BE2C (cell line): Measurements from ENCODE around the gene KIRREL3.

Source experiments
- DNase-seq: peaks from one replicate; pipeline ENCODE4 v3.0.0-alpha.2; 2020
- H3K27me3 ChIP-seq: fragments of 250-450 bp; sonication (Bioruptor Pico); 2 replicates; pipeline ENCODE4 v1.5.1; 2020; ENCODE audit warnings: mild to moderate bottlenecking
- H3K36me3 ChIP-seq: fragments of 250-450 bp; sonication (Bioruptor Pico); 2 replicates; pipeline ENCODE4 v1.5.1; 2020; ENCODE audit warnings: mild to moderate bottlenecking
- H3K4me1 ChIP-seq: fragments of 250-450 bp; sonication (Bioruptor Pico); 2 replicates; pipeline ENCODE4 v1.5.1; 2020
- H3K4me3 ChIP-seq: 2 replicates; pipeline ENCODE4 v1.5.1; 2011; ENCODE audit warnings: low read depth, low read length
- H3K9me3 ChIP-seq: fragments of 250-450 bp; sonication (Bioruptor Pico); 2 replicates; pipeline ENCODE4 v1.5.1; 2020
- TF ChIP-seq, protein P1 (sequence below): IDR thresholded peaks from 2 replicates; pipeline ENCODE4 v1.5.1; 2012; ENCODE audit warnings: mild to moderate bottlenecking, low read depth, low read length

The KIRREL3 gene

DNA sequence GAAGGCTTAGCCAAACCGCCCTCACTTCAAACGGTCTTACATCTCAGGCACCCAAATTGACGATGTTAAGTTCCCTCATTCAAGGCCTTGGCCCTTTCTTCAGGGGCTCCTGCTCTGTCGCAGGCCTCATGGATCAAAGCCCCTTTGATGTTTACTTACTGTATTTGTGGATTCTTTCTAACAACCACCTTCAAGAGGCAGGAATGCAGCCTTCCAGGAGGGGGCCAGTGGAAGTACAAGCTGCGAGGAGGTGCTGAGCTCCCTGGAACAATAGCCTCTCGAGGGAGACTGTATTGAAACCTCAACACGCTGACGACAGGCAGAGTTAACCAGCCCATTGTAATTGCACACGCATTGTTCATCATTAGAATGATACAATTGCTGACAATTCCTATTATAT is 436.0 kb downstream of the KIRREL3 start:
- no peaks in the 10 kb centered on the region for H3K27me3 ChIP-seq
- no peaks in the 10 kb centered on the region for H3K9me3 ChIP-seq
- no peak for DNase-seq
- H3K36me3 ChIP-seq = no peaks in the 10 kb centered on the region
- H3K4me1 ChIP-seq = 0 out of 2 replicates have a peak, but pooled peaks cover 3% of the 10 kb centered on the region
- no peak overlapping the region for H3K4me3 ChIP-seq
- TF ChIP-seq, protein P1, sequence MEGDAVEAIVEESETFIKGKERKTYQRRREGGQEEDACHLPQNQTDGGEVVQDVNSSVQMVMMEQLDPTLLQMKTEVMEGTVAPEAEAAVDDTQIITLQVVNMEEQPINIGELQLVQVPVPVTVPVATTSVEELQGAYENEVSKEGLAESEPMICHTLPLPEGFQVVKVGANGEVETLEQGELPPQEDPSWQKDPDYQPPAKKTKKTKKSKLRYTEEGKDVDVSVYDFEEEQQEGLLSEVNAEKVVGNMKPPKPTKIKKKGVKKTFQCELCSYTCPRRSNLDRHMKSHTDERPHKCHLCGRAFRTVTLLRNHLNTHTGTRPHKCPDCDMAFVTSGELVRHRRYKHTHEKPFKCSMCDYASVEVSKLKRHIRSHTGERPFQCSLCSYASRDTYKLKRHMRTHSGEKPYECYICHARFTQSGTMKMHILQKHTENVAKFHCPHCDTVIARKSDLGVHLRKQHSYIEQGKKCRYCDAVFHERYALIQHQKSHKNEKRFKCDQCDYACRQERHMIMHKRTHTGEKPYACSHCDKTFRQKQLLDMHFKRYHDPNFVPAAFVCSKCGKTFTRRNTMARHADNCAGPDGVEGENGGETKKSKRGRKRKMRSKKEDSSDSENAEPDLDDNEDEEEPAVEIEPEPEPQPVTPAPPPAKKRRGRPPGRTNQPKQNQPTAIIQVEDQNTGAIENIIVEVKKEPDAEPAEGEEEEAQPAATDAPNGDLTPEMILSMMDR = no peak

DNA sequence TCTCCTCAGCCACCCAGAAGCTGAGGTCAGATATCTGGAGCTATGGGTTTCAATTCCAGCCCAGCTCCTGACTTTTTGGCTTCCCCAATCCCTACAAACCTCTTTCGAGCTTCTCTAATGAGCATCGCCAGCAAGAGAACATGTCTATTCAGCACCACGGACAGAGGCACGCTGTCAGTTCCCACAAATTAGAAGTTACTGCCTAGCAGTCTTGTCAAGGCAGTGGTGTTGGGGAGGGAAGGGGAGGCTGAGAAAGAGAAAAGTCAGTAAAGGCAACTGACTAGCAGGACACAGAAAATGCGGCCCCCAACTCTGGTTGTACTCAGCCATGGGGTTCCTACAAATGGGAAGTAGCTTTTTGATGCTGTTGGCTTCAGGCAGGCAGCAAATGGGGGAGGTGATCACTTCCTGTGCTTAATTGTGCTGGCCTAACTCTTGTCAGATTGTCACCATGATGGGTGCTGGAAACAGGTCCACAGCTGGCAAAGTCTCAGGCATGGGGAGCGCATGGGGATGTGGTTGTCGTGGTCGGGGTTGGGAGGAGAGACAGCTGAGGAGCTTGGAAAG is 439.2 kb downstream of the KIRREL3 start:
- DNase-seq = no peak
- Histone ChIP-seq H3K36me3 (no peaks in the 10 kb centered on the region), H3K9me3 (no peaks in the 10 kb centered on the region), H3K27me3 (no peaks in the 10 kb centered on the region), H3K4me3 (no peak overlapping the region), H3K4me1 (peaks cover 6% of the 10 kb centered on the region; the same call in 1 of the 2 replicates)
- TF ChIP-seq, protein P1 = no peak

DNA sequence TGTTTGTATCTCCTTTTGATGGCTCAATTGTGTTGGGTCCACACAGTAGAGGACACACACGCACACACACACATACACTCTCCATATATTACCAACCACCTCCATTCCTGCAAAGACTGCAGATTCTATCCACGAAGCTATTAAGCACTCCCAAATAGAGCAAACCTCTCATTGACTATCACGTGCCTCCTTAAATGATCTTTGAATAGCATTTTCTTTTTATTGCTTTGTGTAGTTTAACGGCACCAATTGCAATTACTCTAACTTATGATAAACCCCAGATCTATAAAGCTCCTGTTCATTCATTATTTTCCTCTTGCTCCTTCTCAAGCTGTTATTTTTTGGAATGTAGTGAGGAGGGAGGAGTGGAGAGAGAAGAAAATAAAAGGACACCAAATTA is 440.3 kb downstream of the KIRREL3 start:
- Histone ChIP-seq H3K9me3 (no peaks in the 10 kb centered on the region), H3K4me1 (peaks cover 6% of the 10 kb centered on the region; the same call in 1 of the 2 replicates), H3K36me3 (no peaks in the 10 kb centered on the region), H3K4me3 (no peak overlapping the region), H3K27me3 (no peaks in the 10 kb centered on the region)
- TF ChIP-seq, protein P1 = no peak
- no peak for DNase-seq

DNA sequence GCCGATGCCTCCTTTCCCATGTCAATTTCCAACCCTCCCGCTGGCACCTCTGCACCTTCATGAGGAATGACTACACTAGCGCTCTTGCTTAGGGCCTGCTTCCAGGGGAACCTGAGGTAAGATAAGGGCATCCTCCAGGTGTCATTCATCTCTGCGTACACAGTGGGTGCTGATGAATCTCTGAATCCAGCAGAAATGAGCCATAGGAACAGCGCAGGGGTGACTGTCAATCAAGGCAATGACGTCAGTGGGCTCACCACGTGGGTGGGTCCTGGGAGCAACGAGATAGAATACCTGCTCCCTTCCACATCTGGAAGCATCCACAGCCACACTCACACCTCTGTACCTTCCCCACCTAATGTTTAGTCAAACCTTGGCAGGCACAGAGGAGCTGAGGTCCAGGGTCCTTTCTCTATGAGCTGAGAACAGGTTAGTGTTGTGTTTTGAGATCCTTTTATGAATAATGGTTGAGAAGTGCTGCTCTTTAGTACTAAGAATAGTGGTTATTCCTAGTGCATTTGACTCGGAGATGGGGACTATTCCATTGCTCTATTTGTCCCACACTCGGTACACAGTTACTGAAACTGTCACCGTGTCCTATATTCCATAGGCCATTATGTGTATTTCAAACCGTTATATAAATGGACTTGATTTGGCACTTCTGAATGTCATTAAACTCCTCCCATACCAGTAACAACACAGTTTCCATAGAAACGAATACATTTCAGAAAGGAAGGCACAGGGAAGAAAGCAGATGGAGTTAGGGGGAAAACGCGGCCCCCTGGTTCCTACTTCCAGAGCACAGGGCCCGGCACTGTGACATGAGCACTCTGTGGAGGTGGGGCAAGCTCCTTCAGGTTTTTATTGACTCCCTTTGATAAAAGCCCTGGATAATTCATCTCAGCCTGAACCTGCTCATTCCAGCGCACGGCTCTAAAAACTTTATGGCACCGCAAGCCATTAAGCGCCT is 451.7 kb downstream of the KIRREL3 start:
- H3K4me3 ChIP-seq = no peak overlapping the region
- TF ChIP-seq, protein P1 = no peak
- no peaks in the 10 kb centered on the region for H3K36me3 ChIP-seq
- H3K4me1 ChIP-seq = peaks cover 19% of the 10 kb centered on the region
- H3K27me3 ChIP-seq = no peaks in the 10 kb centered on the region
- no peak for DNase-seq
- no peaks in the 10 kb centered on the region for H3K9me3 ChIP-seq

DNA sequence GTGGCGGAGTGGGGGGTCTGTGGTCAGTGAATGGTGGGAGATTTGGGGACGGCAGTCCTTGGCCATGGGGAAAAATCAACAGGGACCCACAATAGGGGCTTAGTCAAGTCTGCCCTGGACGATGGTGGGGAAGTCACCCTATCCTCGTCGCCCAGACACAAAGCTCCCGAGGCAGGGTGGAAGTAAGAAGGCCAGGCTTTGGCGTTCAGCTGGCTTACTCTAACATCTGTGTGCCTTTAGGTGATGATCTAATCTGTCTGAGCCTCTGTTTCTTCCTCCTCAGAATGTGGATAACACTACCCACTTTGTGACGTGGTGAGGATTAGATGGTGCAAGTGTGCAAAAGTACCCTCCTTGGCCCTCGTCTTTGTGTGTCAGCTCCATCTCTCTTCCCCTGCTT is 452.9 kb downstream of the KIRREL3 start:
- Histone ChIP-seq H3K36me3 (no peaks in the 10 kb centered on the region), H3K4me3 (no peak overlapping the region), H3K9me3 (no peaks in the 10 kb centered on the region), H3K27me3 (no peaks in the 10 kb centered on the region), H3K4me1 (peaks cover 24% of the 10 kb centered on the region)
- TF ChIP-seq, protein P1 = no peak
- DNase-seq = no peak

DNA sequence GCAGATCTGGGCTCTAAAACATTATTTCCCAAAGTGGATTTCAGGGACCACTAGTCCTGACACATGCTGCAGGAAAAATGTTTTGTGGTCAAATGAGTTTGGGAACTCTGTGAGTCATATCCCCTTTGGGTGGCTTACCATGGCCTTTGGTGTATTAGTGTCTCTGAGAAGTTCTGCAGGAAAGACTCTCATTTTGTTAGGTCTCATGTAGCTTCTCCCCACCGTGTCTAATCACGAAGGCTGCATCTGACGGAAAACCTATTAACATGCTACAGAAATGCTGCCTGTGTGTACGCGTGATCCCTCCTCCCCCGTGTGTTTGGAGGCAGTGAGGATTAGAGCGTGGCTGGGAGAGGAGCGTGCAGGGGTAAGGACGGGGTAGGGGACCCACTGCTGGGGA is 453.4 kb downstream of the KIRREL3 start:
- no peaks in the 10 kb centered on the region for H3K36me3 ChIP-seq
- no peak for DNase-seq
- H3K4me1 ChIP-seq = peaks cover 24% of the 10 kb centered on the region
- no peaks in the 10 kb centered on the region for H3K27me3 ChIP-seq
- no peaks in the 10 kb centered on the region for H3K9me3 ChIP-seq
- TF ChIP-seq, protein P1 = no peak
- H3K4me3 ChIP-seq = no peak overlapping the region
